DMS 273 (cell line): ENCODE results near the gene TCF7L2.
A peak's percentile ranks its signal among the peaks of the same experiment; 100 is the strongest.

Experiments used
- DNase-seq: peaks from one replicate; lab custom pipeline; 2025; ENCODE audit not compliant: unreplicated experiment; lab: John Stamatoyannopoulos, UW

TCF7L2 gene

GRCh38 chr10:112949875-112950507 lies at the start of gene TCF7L2:
TCF7L2 (plus strand) TSS chr10:112950247; CDS start chr10:112950757, 510 bp downstream.
- peak; percentile 97 for DNase-seq

DNA sequence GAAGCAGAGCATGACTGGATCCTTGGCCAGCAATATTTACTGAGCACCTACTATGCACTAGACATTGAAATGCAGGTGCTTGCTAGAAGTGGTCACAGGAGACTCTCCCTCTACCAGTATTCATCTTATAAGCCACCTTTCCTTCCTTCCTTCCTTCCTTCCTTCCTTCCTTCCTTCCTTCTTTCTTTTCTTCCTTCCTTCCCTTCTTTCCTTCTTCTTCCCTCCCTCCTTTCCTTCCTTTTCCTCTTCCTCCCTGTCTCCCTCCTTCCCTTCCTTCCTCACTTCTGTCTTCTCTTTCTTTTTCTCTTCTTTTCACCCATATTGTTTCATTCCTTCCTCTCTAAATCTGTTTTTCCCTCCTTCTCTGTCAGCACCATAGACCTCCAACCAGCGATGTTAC lies 47.3 kb upstream of the TCF7L2 start:
- DNase-seq: no peak

- no peak for DNase-seq
Measured at GRCh38 chr10:112904000-112904399, 46.0 kb upstream of the TCF7L2 start.

DNA sequence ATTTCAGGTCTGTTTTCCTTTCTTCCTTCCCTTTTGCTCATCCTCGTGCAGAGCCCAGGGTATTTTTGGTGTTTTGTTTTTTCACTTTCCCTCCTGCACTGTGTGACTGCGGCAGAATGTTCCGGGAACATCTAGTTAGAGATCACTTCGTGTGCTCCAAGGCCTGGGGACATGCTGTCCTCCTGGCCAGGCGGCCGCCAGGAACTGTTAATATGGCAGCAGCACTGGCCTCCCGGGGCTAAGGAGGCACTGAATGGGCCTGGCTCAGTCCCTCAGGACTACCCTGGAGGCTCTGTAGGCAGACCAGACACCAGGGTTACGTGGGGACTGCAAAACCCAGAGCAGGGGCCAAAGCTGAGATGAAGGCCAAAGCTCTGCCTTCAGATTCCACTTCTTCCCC lies 43.1 kb upstream of the TCF7L2 start:
- no peak for DNase-seq

DNA sequence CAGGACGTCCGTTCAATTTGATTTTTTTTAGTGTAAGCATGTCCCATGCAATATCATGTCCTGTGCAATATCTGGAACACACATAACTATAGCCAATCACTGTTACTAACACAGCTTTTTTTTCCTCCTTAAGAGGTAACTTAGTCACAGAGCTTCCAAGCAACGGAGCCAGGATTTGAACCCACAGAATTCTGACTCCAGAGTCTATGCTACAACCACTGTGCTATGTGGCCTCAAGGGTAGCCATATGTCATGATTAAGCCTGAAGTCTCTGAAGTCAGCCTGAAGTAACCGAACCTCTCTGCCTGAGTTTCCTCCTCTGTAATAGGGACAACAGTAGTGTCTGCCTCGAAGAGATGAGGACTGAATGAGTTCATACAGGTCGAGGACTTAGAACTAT lies 42.2 kb upstream of the TCF7L2 start:
- DNase-seq: peak; percentile 50

DNA sequence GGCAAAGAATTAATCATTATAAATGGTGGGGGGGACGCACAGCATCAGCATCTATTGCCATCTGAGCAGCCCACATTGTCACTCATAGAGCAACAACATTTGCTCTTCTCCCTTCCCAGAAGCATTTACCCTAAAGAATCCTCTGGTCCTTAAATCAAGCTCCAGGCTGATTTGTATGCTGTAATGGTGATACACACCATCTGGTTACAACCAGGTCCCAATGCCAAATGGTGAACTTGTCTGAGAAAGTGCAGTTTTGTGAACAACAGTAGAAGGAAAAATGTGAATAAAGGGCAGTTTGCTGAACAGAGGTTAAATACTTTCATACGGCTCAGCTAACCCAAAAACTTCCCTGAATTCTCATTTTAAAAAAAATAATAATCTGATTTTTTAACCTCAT lies 38.8 kb upstream of the TCF7L2 start:
- DNase-seq: peak; percentile 72

GRCh38 chr10:112912410-112912928 lies 37.6 kb upstream of the TCF7L2 start:
- no peak for DNase-seq

DNA sequence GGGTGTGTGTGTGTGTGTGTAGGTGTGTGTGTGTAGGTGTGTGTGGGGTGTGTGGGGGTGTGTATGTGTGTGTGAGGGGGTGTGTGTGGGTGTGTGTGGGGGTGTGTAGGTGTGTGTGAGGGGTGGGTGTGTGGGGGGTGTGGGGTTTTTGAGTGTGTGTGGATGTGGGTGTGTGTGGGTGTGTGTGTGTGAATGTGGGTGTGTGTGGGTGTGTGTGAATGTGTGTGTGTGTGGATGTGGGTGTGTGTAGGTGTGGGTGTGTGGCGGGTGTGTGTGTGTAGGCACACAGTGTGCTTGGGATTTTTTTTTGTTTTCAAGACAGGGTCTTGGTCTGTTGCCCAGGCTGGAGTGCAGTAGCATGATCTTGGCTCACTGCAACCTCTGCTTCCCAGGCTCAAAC lies 36.8 kb upstream of the TCF7L2 start:
- DNase-seq: no peak

GRCh38 chr10:112913661-112914287 lies 36.3 kb upstream of the TCF7L2 start:
- DNase-seq: no peak

GRCh38 chr10:112914288-112914952 lies 35.6 kb upstream of the TCF7L2 start:
- DNase-seq: no peak

GRCh38 chr10:112915590-112916572 lies 34.2 kb upstream of the TCF7L2 start:
- no peak for DNase-seq

GRCh38 chr10:112917681-112918080 lies 32.4 kb upstream of the TCF7L2 start:
- DNase-seq: no peak

- DNase-seq: no peak
Measured at GRCh38 chr10:112918771-112919170, 31.3 kb upstream of the TCF7L2 start.

DNA sequence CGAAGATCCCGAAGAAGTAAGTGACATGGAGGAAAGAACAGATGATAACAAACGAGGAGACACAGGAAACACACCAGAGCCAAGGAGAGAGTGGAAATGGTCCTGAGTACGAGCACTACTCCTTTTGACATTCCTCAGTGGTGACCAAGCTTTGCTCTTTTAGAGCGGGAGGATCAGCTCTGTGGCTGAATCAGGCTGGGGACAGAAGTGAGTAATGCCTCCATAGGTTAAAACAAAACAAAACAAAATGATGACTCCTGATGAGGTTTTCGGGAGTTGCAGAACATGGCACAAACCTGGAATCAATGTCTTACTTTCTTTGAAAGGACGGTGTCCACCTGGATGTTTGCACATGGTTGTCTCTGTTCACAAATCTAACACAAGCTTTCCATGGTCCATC lies 30.3 kb upstream of the TCF7L2 start:
- no peak for DNase-seq

DNA sequence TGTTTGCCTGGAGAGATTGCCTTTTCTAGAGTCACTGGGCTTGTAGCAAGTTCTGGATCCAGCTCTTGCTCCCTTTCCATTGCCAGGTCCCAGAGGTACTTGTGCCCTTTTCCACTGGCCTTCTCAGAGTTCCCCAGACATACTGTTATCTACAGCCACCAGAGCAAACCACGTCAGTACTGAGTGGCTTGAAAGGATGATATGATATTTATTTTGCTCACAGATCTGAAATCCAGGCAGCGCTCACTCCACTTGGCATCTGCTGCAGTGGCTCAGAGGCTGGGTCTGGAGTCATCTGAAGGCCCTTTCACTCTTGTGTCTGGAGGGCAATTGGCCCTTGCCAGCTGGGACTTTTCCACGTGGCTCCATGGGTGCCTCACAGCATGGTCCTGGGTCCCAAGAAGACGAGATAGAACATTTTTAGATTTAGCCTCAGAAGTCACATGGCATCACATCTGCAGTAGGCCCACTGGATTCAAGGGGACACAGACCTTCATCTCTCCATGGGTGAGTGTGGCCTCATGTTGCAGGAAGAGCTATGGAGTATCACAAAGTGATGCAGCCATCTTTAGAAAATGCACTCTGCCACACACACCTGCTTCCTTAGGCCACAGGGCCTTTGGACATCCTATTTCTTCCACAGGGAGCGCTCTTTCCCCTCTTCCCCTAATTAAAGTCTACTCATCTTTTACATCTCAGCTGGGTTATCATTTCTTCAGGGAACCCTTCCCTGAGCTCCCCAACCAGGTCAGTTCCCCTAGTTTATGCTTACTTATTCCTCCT lies 22.9 kb upstream of the TCF7L2 start:
- DNase-seq: no peak

DNA sequence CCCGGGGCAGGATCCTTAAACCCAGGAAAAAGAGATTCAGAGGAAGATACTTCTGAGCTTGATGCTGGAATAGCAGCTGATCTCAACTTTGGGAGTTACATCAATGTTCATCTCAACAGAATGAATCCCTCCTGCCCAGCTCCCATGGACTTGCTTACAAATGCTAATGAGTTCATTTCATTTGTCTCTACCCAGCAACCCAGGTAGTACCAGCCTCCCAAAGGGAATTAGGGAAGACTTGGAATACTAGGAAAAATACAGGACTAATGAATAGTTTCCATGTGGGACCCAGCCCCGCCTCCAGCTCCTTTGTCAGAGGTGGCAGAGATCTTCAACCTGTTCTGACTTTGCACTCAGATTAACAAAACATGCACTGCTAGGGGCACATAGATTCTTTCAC lies 22.1 kb upstream of the TCF7L2 start:
- no peak for DNase-seq

DNA sequence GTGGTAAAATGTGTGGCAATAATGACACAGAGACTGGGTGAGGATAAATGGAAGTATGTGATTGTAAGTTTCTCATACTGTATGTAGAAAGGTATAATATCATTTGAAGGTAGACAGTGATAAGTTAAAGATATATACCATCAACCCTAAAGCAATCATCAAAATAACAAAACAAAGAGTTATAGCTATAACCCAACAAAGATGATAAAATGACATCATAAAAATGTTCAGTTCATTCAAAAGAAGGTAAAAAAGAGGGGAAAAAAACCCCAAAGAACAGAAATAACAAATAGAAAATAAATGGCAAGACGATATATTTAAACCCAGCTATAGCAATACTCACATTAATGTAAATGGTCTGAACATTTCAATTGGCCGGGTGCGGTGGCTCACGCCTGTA lies 17.4 kb upstream of the TCF7L2 start:
- DNase-seq: no peak

GRCh38 chr10:112934193-112934592 lies 15.9 kb upstream of the TCF7L2 start:
- DNase-seq: no peak

DNA sequence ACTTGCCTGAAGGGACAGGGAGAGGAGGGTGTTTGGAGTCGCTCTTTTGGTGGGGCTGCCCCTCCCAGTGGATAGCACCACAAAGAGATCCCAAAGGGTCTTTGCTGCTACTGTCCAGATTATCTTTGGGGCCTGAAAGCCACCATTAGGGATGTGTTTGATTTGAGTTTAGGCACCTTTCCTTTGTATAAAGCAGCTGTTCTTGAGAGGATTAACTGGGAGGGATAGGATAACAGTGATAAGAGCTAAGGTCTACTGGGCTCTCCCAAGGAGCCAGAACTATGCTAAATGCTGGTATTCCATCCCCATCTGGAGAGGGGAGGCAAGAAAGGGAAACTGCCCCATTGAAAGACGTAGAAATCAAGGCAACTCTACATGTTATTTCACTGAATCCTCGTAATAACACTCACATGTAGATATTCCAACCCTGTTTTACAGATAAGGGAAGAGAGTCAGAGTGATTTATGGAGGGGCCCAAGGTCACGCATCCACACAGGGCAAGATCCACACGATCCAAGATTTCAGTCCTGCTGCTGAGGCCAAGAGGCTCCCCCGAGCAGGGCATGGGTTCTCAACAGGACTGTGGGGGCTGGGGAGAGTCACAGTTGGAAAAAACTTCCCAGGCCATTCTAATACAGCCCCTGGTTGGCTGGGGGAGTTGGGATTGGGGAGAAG lies 11.1 kb upstream of the TCF7L2 start:
- no peak for DNase-seq

- DNase-seq: no peak
Measured at GRCh38 chr10:112945811-112946210, 4.2 kb upstream of the TCF7L2 start.
